CD8-positive, alpha-beta memory T cell (primary cell): ENCODE data around the gene EME2. TPM values are rescaled to one million over a fixed set of nuclear protein-coding genes. Genes with fewer than 3 reads are reported as not detected.

ENCODE experiments used
- CTCF ChIA-PET: fragments of 350-600 bp; sonication (Branson Sonifier 250); formaldehyde crosslinking; loops from one replicate; lab custom pipeline; 2021; ENCODE audit warnings: antibody characterized with exemption; lab: Charles Lee
- POLR2A ChIA-PET: fragments of 350-600 bp; sonication (Branson Sonifier 250); formaldehyde crosslinking; loops from one replicate; lab custom pipeline; 2021; ENCODE audit warnings: antibody characterized with exemption; lab: Charles Lee
- DNase-seq, 5 donors: peaks; one replicate each; pipeline versions ENCODE4 v3.0.0 to v3.0.0-alpha.2; 2020 to 2022; ENCODE audit warnings: mixed read lengths in 1 of 5
- H3K27ac ChIP-seq: one replicate; pipeline ENCODE4 v1.7.0; 2013; ENCODE audit warnings: low read depth, mild to moderate bottlenecking, low read length, moderate library complexity
- H3K27me3 ChIP-seq: 2 replicates; pipeline ENCODE4 v1.7.0; 2013; ENCODE audit warnings: low read length, mild to moderate bottlenecking; ENCODE audit not compliant: insufficient read depth, poor library complexity, severe bottlenecking
- H3K36me3 ChIP-seq: 2 replicates; pipeline ENCODE4 v1.7.0; 2013; ENCODE audit warnings: mild to moderate bottlenecking, low read length, moderate library complexity; ENCODE audit not compliant: insufficient read depth
- H3K4me1 ChIP-seq: 2 replicates; pipeline ENCODE4 v1.7.0; 2013; ENCODE audit warnings: mild to moderate bottlenecking, low read length, moderate library complexity; ENCODE audit not compliant: insufficient read depth
- H3K4me3 ChIP-seq: 2 replicates; pipeline ENCODE4 v1.7.0; 2013; ENCODE audit warnings: mild to moderate bottlenecking, low read length
- H3K9me3 ChIP-seq: 2 replicates; pipeline ENCODE4 v1.7.0; 2013; ENCODE audit warnings: mild to moderate bottlenecking, low read length
- H3K27ac Mint-ChIP-seq, 8 donors: one replicate each; pipeline ENCODE4 v1.8.0; 2020 to 2021; ENCODE audit warnings: mixed read lengths in 8 of 8, mild to moderate bottlenecking in 6 of 8, inconsistent platforms in 3 of 8, moderate library complexity in 3 of 8
- H3K27me3 Mint-ChIP-seq, 2 donors: one replicate each; pipeline ENCODE4 v1.8.0; 2020 to 2021; ENCODE audit warnings: mixed read lengths in 2 of 2, mild to moderate bottlenecking in 1 of 2, moderate library complexity in 1 of 2
- H3K36me3 Mint-ChIP-seq, 3 donors: one replicate each; pipeline ENCODE4 v1.8.0; 2020 to 2021; ENCODE audit warnings: mixed read lengths in 3 of 3, inconsistent platforms in 1 of 3, mild to moderate bottlenecking in 1 of 3
- H3K4me1 Mint-ChIP-seq, 3 donors: one replicate each; pipeline ENCODE4 v1.8.0; 2020 to 2021; ENCODE audit warnings: mixed read lengths in 3 of 3, inconsistent platforms in 1 of 3, mild to moderate bottlenecking in 1 of 3
- H3K4me3 Mint-ChIP-seq, 7 donors: one replicate each; pipeline ENCODE4 v1.8.0; 2020 to 2021; ENCODE audit warnings: mixed read lengths in 7 of 7, mild to moderate bottlenecking in 6 of 7, moderate library complexity in 4 of 7, inconsistent platforms in 2 of 7
- H3K9me3 Mint-ChIP-seq, 5 donors: one replicate each; pipeline ENCODE4 v1.8.0; 2020 to 2022; ENCODE audit warnings: mixed read lengths in 5 of 5, mild to moderate bottlenecking in 3 of 5, moderate library complexity in 2 of 5, inconsistent platforms in 1 of 5
- polyA plus RNA-seq: library from polyadenylated mRNA; unstranded; fragments of 300-500 nt; fragmentation: Illumina TruSeq; gene quantifications from one replicate; pipeline ENCODE4 v1.2.3, GENCODE V29; 2021
- total RNA-seq, 2 experiments: library from RNA; stranded (reverse); gene quantifications; one replicate each; pipeline ENCODE4 v1.2.3, GENCODE V29; 2021

The EME2 gene
- total and polyA plus RNA-seq, 3 experiments from 2014 or later, result 1.6 to 21.6 (median 21.0) TPM

DNA sequence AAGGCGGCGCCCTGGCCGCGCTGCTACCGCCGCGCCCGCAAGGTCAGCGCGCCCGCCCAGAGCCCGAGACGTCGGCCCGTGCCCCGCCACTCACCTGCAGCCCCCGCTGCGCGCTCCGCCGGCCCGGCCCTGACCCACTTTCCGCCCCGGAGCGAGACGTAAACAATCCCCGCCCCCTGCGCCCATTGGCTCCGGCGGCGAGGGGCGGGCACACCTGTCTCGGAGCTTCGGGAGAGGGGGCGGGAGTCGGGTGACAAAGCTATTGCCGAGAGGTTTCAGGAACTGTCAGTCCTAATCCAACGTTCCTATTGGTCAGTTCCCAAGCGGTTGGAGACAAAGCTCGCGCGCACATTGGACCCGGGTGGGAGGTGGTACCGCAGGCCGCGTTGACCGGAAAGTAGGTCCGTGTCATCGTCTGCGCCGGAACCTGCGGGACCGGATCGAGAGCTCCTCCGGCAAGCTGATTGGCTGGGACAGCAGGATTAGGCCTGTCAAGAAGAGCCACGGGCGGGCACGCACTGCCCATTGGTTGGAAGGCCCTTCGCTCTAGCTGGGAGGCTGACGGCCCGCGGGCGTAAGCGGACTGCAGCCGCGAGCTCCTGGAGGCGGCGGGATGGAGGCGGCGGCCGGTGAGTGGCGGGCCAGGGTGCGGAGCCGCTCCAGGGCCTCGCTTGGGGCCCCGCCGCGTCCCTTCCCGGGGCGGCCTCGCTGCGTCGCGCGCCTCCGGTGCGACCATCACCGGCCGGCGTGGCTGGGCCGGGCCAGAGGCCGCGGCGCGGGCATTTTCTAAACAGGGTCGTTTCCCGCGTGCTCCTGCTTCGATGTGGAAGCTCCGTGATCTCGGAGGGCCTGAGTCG lies 10.0 kb downstream of the EME2 start, which contains the start of the genes NUBP2 and SPSB3:
Gene NUBP2 (plus strand): TSS at position 553 of the 857 bp plus-strand sequence. CDS start 61 bp downstream, at position 614.
Gene SPSB3 (minus strand): TSS at position 164 of the 857 bp plus-strand sequence. CDS start 1,088 bp downstream, outside the sequence.
- POLR2A ChIA-PET, result interaction anchor here (0.5 to 3.1 kb wide), 19 partner anchors 9 to 432 kb away, joined by 3 to 52 read pairs (median 7); partner anchors contain the start of genes EME2, FAHD1, HAGH and JPT2
- Histone ChIP-seq H3K4me3 (peak within 1 kb of the TSS; percentile 82), H3K4me1 (peaks cover 35% of the 10 kb centered on the region), H3K27ac (peak within 1 kb of the TSS; percentile 86), H3K36me3 (peaks cover 9% of the 10 kb centered on the region), H3K9me3 (no peaks in the 10 kb centered on the region), H3K27me3 (no peaks in the 10 kb centered on the region)
- peaks cover 0 to 46% (median 0%) of the 10 kb centered on the region in 3 donors for H3K36me3 Mint-ChIP-seq
- peak; percentile 98 to 99 (median 98) for DNase-seq
- H3K9me3 Mint-ChIP-seq, result no peaks in the 10 kb centered on the region
- peaks cover 0 to 2% of the 10 kb centered on the region in 2 donors for H3K27me3 Mint-ChIP-seq
- CTCF ChIA-PET, result interaction anchor here (0.8 to 3.5 kb wide), 12 partner anchors 9 to 362 kb away, joined by 3 to 24 read pairs (median 4); partner anchors contain the start of genes EME2, FAHD1, HAGH and MAPK8IP3
- peaks cover 18 to 53% (median 26%) of the 10 kb centered on the region in 3 donors for H3K4me1 Mint-ChIP-seq
- peak within 1 kb of the TSS; percentile 89 to 96 (median 92) for H3K4me3 Mint-ChIP-seq
- H3K27ac Mint-ChIP-seq, result peak within 1 kb of the TSS; percentile 87 to 97 (median 92)

DNA sequence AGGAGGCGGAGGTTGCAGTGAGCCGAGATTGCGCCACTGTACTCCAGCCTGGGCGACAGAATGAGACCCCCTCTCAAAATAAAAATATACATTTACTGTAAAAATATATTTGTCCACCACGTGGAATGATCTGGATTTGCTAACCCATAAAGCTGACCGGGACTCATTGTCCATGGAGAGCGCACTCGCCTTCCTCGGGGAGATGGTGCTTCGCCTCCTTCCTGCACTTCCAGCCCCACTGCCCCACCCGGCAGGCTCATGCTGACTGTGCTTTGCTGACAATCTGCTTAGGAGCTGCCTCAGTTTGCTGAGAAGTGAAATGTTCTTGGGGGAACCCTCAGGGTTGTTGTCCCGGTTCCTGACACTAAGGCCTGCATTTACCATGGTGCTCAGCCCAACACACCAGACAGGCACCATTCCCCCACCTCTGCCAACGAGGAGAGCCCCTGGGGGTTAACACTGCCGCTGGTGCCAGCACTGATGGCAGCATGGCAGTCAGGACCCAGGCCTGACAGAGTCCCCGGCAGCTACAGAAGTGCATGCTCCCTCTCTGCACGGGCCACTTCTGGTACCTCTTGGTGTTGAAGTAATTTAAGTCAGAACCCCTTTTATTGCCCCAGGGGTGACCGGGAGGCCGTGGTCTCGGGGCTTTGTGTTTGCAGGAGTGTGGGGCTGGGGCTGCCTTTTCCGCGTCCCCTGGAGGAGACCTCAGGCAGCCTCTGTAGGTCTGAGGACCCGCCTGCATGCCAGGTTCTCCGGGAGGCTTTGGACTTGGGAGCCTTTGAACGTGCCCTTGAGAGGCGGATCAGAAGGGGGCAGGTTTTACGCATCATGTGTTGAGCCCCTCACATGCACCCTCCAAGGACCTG lies 12.6 kb downstream of the EME2 start:
- Mint-ChIP-seq H3K9me3 (no peaks in the 10 kb centered on the region), H3K27ac (peak overlapping the region in 2 of 8 donors; percentile 43 to 81), H3K4me3 (peak overlapping the region in 6 of 7 donors; percentile 43 to 84 (median 66)), H3K27me3 (peaks cover 0 to 2% of the 10 kb centered on the region in 2 donors), H3K36me3 (peaks cover 0 to 47% (median 3%) of the 10 kb centered on the region in 3 donors), H3K4me1 (peaks cover 20 to 52% (median 26%) of the 10 kb centered on the region in 3 donors)
- no peak overlapping the region for H3K27ac ChIP-seq
- no peaks in the 10 kb centered on the region for H3K27me3 ChIP-seq
- H3K36me3 ChIP-seq, result peaks cover 9% of the 10 kb centered on the region
- POLR2A ChIA-PET, result no interaction called here
- DNase-seq, result no peak
- CTCF ChIA-PET, result interaction anchor here (1.6 to 3.5 kb wide), 2 partner anchors 12 to 29 kb away, joined by 3 to 24 read pairs; partner anchors contain the start of genes EME2 and MRPS34
- H3K4me1 ChIP-seq, result peaks cover 35% of the 10 kb centered on the region
- H3K4me3 ChIP-seq, result no peak overlapping the region
- no peaks in the 10 kb centered on the region for H3K9me3 ChIP-seq

DNA sequence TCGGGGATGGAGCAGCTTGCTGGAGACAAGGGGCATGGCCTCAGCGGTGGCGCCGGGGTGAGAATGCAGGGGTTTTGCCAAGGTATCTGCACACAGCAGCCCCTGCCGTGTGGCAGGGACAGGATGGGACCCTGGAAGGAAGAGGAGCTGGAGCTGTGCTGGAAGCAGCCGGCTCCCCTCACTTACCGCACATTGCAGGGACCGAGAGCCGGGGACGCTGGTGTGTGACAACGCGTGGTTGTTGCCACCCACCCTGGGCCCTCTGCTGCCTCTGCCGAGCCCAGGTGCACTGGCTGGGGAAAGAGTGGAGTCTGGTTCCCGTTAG lies 13.2 kb downstream of the EME2 start:
- ChIA-PET CTCF (no interaction called here), POLR2A (no interaction called here)
- Mint-ChIP-seq H3K36me3 (peaks cover 0 to 46% (median 3%) of the 10 kb centered on the region in 3 donors), H3K27me3 (peaks cover 0 to 2% of the 10 kb centered on the region in 2 donors), H3K9me3 (no peaks in the 10 kb centered on the region), H3K27ac (no peak overlapping the region), H3K4me3 (no peak overlapping the region), H3K4me1 (peaks cover 20 to 49% (median 26%) of the 10 kb centered on the region in 3 donors)
- peaks cover 29% of the 10 kb centered on the region for H3K4me1 ChIP-seq
- DNase-seq, result no peak
- no peaks in the 10 kb centered on the region for H3K9me3 ChIP-seq
- H3K36me3 ChIP-seq, result peaks cover 9% of the 10 kb centered on the region
- H3K27me3 ChIP-seq, result no peaks in the 10 kb centered on the region
- no peak overlapping the region for H3K27ac ChIP-seq
- no peak overlapping the region for H3K4me3 ChIP-seq

DNA sequence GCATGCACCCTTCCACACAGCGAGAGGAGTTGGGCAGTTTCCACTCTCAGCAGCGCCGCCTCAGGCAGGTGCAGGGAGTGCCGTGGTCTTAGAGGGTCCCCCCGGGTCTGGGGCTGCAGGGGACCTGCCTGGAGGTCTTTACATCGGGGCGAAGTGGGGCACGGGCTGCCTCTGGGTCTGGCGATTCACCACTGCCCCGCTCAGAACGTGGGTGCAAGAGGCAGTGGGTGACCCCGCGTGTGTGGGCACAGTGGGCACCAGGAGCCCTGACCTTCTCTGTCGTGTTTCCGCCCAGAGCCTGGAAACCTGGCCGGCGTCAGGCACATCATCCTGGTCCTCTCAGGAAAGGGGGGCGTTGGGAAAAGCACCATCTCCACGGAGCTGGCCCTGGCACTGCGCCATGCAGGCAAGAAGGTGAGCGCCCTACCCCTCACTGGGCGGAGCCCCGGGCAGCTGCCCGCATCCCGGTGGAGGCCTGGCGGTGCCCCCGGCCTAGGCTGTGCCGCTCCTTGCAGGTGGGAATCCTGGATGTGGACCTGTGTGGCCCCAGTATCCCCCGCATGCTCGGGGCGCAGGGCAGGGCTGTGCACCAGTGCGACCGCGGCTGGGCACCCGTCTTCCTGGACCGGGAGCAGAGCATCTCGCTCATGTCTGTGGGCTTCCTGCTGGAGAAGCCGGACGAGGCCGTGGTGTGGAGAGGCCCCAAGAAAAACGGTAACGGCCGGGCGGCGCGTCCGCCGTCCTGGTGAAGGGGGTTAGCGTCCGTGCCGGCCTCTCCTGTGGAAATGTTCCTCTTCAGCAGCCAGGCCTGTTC lies 13.8 kb downstream of the EME2 start:
- H3K9me3 ChIP-seq, result no peaks in the 10 kb centered on the region
- H3K4me1 Mint-ChIP-seq, result peaks cover 20 to 43% (median 21%) of the 10 kb centered on the region in 3 donors
- H3K9me3 Mint-ChIP-seq, result no peaks in the 10 kb centered on the region
- no peak overlapping the region for H3K4me3 ChIP-seq
- peaks cover 9% of the 10 kb centered on the region for H3K36me3 ChIP-seq
- CTCF ChIA-PET, result no interaction called here
- H3K27ac Mint-ChIP-seq, result no peak overlapping the region
- no peaks in the 10 kb centered on the region for H3K27me3 ChIP-seq
- no peak overlapping the region for H3K27ac ChIP-seq
- peaks cover 23% of the 10 kb centered on the region for H3K4me1 ChIP-seq
- H3K27me3 Mint-ChIP-seq, result peaks cover 0 to 2% of the 10 kb centered on the region in 2 donors
- peaks cover 0 to 46% (median 3%) of the 10 kb centered on the region in 3 donors for H3K36me3 Mint-ChIP-seq
- H3K4me3 Mint-ChIP-seq, result no peak overlapping the region
- no peak for DNase-seq
- POLR2A ChIA-PET, result no interaction called here

DNA sequence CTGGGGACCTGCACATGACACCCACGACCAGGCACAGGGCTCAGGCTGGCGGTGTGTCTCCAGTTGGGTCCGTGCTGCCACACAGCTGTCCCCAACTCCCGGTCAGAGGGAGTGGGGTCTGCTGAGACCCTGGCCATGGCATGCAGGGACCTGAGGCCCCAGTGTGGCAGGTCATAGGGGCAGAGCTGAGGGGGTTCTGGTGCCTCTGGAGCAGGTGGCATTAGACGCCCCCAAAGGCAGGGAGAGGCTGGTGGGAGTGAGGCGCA lies 14.4 kb downstream of the EME2 start:
- ChIA-PET CTCF (no interaction called here), POLR2A (no interaction called here)
- peaks cover 0 to 42% (median 3%) of the 10 kb centered on the region in 3 donors for H3K36me3 Mint-ChIP-seq
- H3K4me3 ChIP-seq, result no peak overlapping the region
- H3K4me3 Mint-ChIP-seq, result no peak overlapping the region
- H3K27ac ChIP-seq, result no peak overlapping the region
- H3K4me1 Mint-ChIP-seq, result peaks cover 16 to 38% (median 16%) of the 10 kb centered on the region in 3 donors
- no peak overlapping the region for H3K27ac Mint-ChIP-seq
- peaks cover 9% of the 10 kb centered on the region for H3K36me3 ChIP-seq
- no peaks in the 10 kb centered on the region for H3K9me3 ChIP-seq
- H3K27me3 ChIP-seq, result no peaks in the 10 kb centered on the region
- no peak for DNase-seq
- H3K9me3 Mint-ChIP-seq, result no peaks in the 10 kb centered on the region
- H3K4me1 ChIP-seq, result peaks cover 18% of the 10 kb centered on the region
- H3K27me3 Mint-ChIP-seq, result peaks cover 0 to 2% of the 10 kb centered on the region in 2 donors

DNA sequence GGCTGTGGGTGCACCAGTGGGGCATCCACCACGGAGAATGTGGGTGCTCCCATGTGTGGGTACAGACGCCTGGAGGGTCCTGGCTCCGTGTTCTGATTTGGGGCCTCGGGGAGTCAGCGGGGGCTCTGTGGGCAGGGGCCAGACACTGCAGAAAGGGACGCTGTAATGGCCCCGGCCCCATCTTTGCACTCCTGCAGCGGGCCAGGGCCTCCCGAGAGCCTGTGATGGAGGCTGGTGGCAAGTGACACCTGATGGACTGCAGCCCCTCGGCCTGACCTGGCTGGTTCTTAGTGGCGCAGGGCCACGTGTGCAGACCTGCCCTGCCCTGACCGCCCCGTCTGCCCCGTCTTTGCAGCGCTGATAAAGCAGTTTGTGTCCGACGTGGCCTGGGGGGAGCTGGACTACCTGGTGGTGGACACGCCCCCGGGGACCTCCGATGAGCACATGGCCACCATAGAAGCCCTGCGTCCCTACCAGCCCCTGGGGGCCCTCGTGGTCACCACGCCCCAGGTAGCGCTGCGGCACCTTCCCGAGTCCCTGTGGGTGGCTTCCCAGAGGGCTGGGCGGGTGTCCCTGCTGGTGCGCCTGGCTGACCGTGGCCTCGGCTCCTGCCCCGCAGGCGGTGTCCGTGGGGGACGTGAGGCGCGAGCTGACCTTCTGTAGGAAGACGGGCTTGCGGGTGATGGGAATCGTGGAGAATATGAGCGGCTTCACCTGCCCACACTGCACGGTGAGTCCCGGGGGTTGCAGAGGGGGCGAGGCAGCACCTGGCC lies 14.9 kb downstream of the EME2 start:
- Histone ChIP-seq H3K27ac (no peak overlapping the region), H3K4me1 (peaks cover 18% of the 10 kb centered on the region), H3K9me3 (no peaks in the 10 kb centered on the region), H3K4me3 (no peak overlapping the region), H3K27me3 (no peaks in the 10 kb centered on the region), H3K36me3 (peaks cover 9% of the 10 kb centered on the region)
- no peak overlapping the region for H3K4me3 Mint-ChIP-seq
- no peak for DNase-seq
- peaks cover 16 to 37% (median 16%) of the 10 kb centered on the region in 3 donors for H3K4me1 Mint-ChIP-seq
- H3K36me3 Mint-ChIP-seq, result peaks cover 0 to 40% (median 3%) of the 10 kb centered on the region in 3 donors
- no peak overlapping the region for H3K27ac Mint-ChIP-seq
- POLR2A ChIA-PET, result no interaction called here
- CTCF ChIA-PET, result no interaction called here
- peaks cover 0 to 2% of the 10 kb centered on the region in 2 donors for H3K27me3 Mint-ChIP-seq
- no peaks in the 10 kb centered on the region for H3K9me3 Mint-ChIP-seq
